KMS-11 (cell line): Measurements from ENCODE around the gene IL17RE.

Source experiments
- H2AFZ ChIP-seq: fragments of 200-600 bp; sonication (generic); 2 replicates; pipeline ENCODE4 v1.6.1; 2016; ENCODE audit warnings: antibody characterized with exemption, mixed run types, low read depth
- H3K27ac ChIP-seq: fragments of 200-600 bp; sonication (generic); 2 replicates; pipeline ENCODE4 v1.6.1; 2016; ENCODE audit warnings: mild to moderate bottlenecking, mixed run types
- H3K27me3 ChIP-seq: fragments of 200-600 bp; sonication (generic); 2 replicates; pipeline ENCODE4 v1.6.1; 2017; ENCODE audit warnings: mild to moderate bottlenecking, low read depth, mixed run types, moderate library complexity; ENCODE audit not compliant: insufficient read depth
- H3K36me3 ChIP-seq: fragments of 200-600 bp; sonication (generic); 2 replicates; pipeline ENCODE4 v1.6.1; 2017; ENCODE audit warnings: mild to moderate bottlenecking, mixed run types; ENCODE audit not compliant: insufficient read depth
- H3K4me1 ChIP-seq: fragments of 200-600 bp; sonication (generic); 2 replicates; pipeline ENCODE4 v1.6.1; 2016; ENCODE audit warnings: mild to moderate bottlenecking, low read depth, mixed run types; ENCODE audit not compliant: poor library complexity, severe bottlenecking
- H3K4me2 ChIP-seq: fragments of 200-600 bp; sonication (generic); 2 replicates; pipeline ENCODE4 v1.7.0; 2016; ENCODE audit warnings: mild to moderate bottlenecking, mixed run types
- H3K4me3 ChIP-seq: fragments of 200-600 bp; sonication (generic); IDR thresholded peaks from 2 replicates; pipeline ENCODE4 v1.6.1; 2017; ENCODE audit warnings: low read depth, low read length, mixed read lengths; ENCODE audit not compliant: insufficient read depth
- H3K79me2 ChIP-seq: fragments of 200-600 bp; sonication (generic); 2 replicates; pipeline ENCODE4 v1.6.1; 2016; ENCODE audit warnings: low read depth, mixed run types; ENCODE audit not compliant: insufficient read depth
- H3K9ac ChIP-seq: fragments of 200-600 bp; sonication (generic); 2 replicates; pipeline ENCODE4 v1.6.1; 2016; ENCODE audit warnings: mild to moderate bottlenecking, mixed run types
- H4K20me1 ChIP-seq: fragments of 200-600 bp; sonication (generic); 2 replicates; pipeline ENCODE4 v1.6.1; 2016; ENCODE audit warnings: mild to moderate bottlenecking, mixed run types; ENCODE audit not compliant: insufficient read depth
- CTCF ChIP-seq: fragments of 200-600 bp; sonication (generic); conservative IDR thresholded peaks from 2 replicates; pipeline ENCODE4 v1.6.1; 2017; ENCODE audit warnings: low read depth, mild to moderate bottlenecking, antibody characterized with exemption, low read length, moderate library complexity, mixed read lengths

The IL17RE gene

GRCh38 chr3:9901967-9902366, 681 bp upstream of the IL17RE start:
- H3K27me3 ChIP-seq: no peaks in the 10 kb centered on the region
- H3K36me3 ChIP-seq: no peaks in the 10 kb centered on the region
- H4K20me1 ChIP-seq: no peaks in the 10 kb centered on the region
- no peak overlapping the region for H3K9ac ChIP-seq
- no peaks in the 10 kb centered on the region for H3K79me2 ChIP-seq
- H2AFZ ChIP-seq: no peak overlapping the region
- no peak overlapping the region for H3K4me3 ChIP-seq
- H3K4me2 ChIP-seq: no peak overlapping the region
- no peak for TF ChIP-seq CTCF
- H3K27ac ChIP-seq: no peak overlapping the region
- H3K4me1 ChIP-seq: peaks cover 15% of the 10 kb centered on the region

- no peak overlapping the region for H3K4me2 ChIP-seq
- no peak overlapping the region for H3K9ac ChIP-seq
- H3K27me3 ChIP-seq: no peaks in the 10 kb centered on the region
- TF ChIP-seq CTCF: no peak
- no peaks in the 10 kb centered on the region for H4K20me1 ChIP-seq
- H3K27ac ChIP-seq: no peak overlapping the region
- peaks cover 3% of the 10 kb centered on the region for H3K4me1 ChIP-seq
- H3K36me3 ChIP-seq: no peaks in the 10 kb centered on the region
- no peak overlapping the region for H2AFZ ChIP-seq
- no peaks in the 10 kb centered on the region for H3K79me2 ChIP-seq
- no peak overlapping the region for H3K4me3 ChIP-seq
Measured at GRCh38 chr3:9903238-9903624, 583 bp downstream of the IL17RE start.

GRCh38 chr3:9903904-9904303, 1.3 kb downstream of the IL17RE start:
- no peak overlapping the region for H3K4me3 ChIP-seq
- no peaks in the 10 kb centered on the region for H4K20me1 ChIP-seq
- H3K27ac ChIP-seq: no peak overlapping the region
- H3K27me3 ChIP-seq: no peaks in the 10 kb centered on the region
- H3K4me1 ChIP-seq: no peaks in the 10 kb centered on the region
- no peak overlapping the region for H2AFZ ChIP-seq
- H3K36me3 ChIP-seq: no peaks in the 10 kb centered on the region
- no peaks in the 10 kb centered on the region for H3K79me2 ChIP-seq
- H3K4me2 ChIP-seq: no peak overlapping the region
- no peak for TF ChIP-seq CTCF
- H3K9ac ChIP-seq: no peak overlapping the region

- H3K27me3 ChIP-seq: no peaks in the 10 kb centered on the region
- H4K20me1 ChIP-seq: no peaks in the 10 kb centered on the region
- no peaks in the 10 kb centered on the region for H3K79me2 ChIP-seq
- no peak overlapping the region for H3K27ac ChIP-seq
- no peak overlapping the region for H3K4me2 ChIP-seq
- peaks cover 24% of the 10 kb centered on the region for H3K4me1 ChIP-seq
- no peak overlapping the region for H3K4me3 ChIP-seq
- H2AFZ ChIP-seq: no peak overlapping the region
- no peaks in the 10 kb centered on the region for H3K36me3 ChIP-seq
- no peak for TF ChIP-seq CTCF
- no peak overlapping the region for H3K9ac ChIP-seq
Measured at GRCh38 chr3:9906480-9906879, 3.8 kb downstream of the IL17RE start.

GRCh38 chr3:9908286-9908685, 5.6 kb downstream of the IL17RE start:
- Histone ChIP-seq H4K20me1 (no peaks in the 10 kb centered on the region), H3K9ac (no peak overlapping the region), H3K27ac (no peak overlapping the region), H3K4me1 (peaks cover 41% of the 10 kb centered on the region), H2AFZ (no peak overlapping the region), H3K79me2 (no peaks in the 10 kb centered on the region), H3K36me3 (no peaks in the 10 kb centered on the region), H3K4me2 (no peak overlapping the region), H3K27me3 (no peaks in the 10 kb centered on the region), H3K4me3 (no peak overlapping the region)
- TF ChIP-seq CTCF: no peak
